Mesodermal cell (in vitro differentiated cells): ENCODE results near the gene CRACR2B.
A peak's percentile ranks its signal among the peaks of the same experiment; 100 is the strongest.

ENCODE experiments used
- H3K27ac ChIP-seq: 2 replicates; pipeline ENCODE4 v1.7.0; 2013; ENCODE audit warnings: mild to moderate bottlenecking, low read depth, low read length, moderate library complexity; ENCODE audit not compliant: severe bottlenecking
- H3K36me3 ChIP-seq: 2 replicates; pipeline ENCODE4 v1.7.1; 2013; ENCODE audit warnings: mild to moderate bottlenecking, low read length, moderate library complexity; ENCODE audit not compliant: control insufficient read depth, insufficient read depth
- H3K4me1 ChIP-seq: one replicate; pipeline ENCODE4 v1.7.1; 2013; ENCODE audit warnings: mild to moderate bottlenecking, low read length; ENCODE audit not compliant: insufficient read depth, control insufficient read depth, poor library complexity, severe bottlenecking
- H3K4me3 ChIP-seq: 2 replicates; pipeline ENCODE4 v1.7.0; 2013; ENCODE audit warnings: low read length, control low read depth, mild to moderate bottlenecking; ENCODE audit not compliant: insufficient read depth, poor library complexity, severe bottlenecking; ENCODE audit errors: extremely low read depth
- H3K9me3 ChIP-seq: 2 replicates; pipeline ENCODE4 v1.7.1; 2013; ENCODE audit warnings: mild to moderate bottlenecking, low read length, moderate library complexity; ENCODE audit not compliant: control insufficient read depth
- WGBS, 2 experiments: methylation state at CpG; one replicate each; pipeline ENCODE4 v1.1.5; 2013; ENCODE audit warnings: missing lambda C conversion rate in 2 of 2; ENCODE audit not compliant: insufficient coverage in 2 of 2; 5-methylcytosine and 5-hydroxymethylcytosine counted together

CRACR2B gene

GRCh38 chr11:821512-822371, 6.0 kb upstream of the CRACR2B start:
- no peak overlapping the region for H3K4me3 ChIP-seq
- peaks cover 15% of the 10 kb centered on the region for H3K4me1 ChIP-seq
- H3K9me3 ChIP-seq, result no peaks in the 10 kb centered on the region
- H3K36me3 ChIP-seq, result peaks cover 26% of the 10 kb centered on the region
- 88 to 94% methylated on average over 7 to 17 of the region's 22 CpGs for WGBS, 2 experiments
- no peak overlapping the region for H3K27ac ChIP-seq

GRCh38 chr11:823441-824291, 4.1 kb upstream of the CRACR2B start:
- no peak overlapping the region for H3K27ac ChIP-seq
- H3K36me3 ChIP-seq, result peaks cover 26% of the 10 kb centered on the region
- peaks cover 26% of the 10 kb centered on the region for H3K4me1 ChIP-seq
- H3K4me3 ChIP-seq, result no peak overlapping the region
- H3K9me3 ChIP-seq, result no peaks in the 10 kb centered on the region
- WGBS, 2 experiments, result 94 to 95% methylated on average over 28 to 52 of the region's 53 CpGs

GRCh38 chr11:824292-824880, 3.3 kb upstream of the CRACR2B start:
- Histone ChIP-seq H3K4me3 (no peak overlapping the region), H3K4me1 (peaks cover 31% of the 10 kb centered on the region), H3K27ac (no peak overlapping the region), H3K36me3 (peaks cover 26% of the 10 kb centered on the region), H3K9me3 (no peaks in the 10 kb centered on the region)
- WGBS, 2 experiments, result 96% methylated on average over 54 of the region's 59 CpGs

GRCh38 chr11:824942-825341, 2.8 kb upstream of the CRACR2B start:
- peaks cover 37% of the 10 kb centered on the region for H3K4me1 ChIP-seq
- no peak overlapping the region for H3K27ac ChIP-seq
- 89 to 97% methylated on average over 4 to 5 of the region's 11 CpGs for WGBS, 2 experiments
- H3K36me3 ChIP-seq, result peaks cover 26% of the 10 kb centered on the region
- H3K4me3 ChIP-seq, result no peak overlapping the region
- H3K9me3 ChIP-seq, result no peaks in the 10 kb centered on the region

- Histone ChIP-seq H3K4me1 (peaks cover 35% of the 10 kb centered on the region), H3K9me3 (no peaks in the 10 kb centered on the region), H3K36me3 (peaks cover 26% of the 10 kb centered on the region), H3K27ac (no peak overlapping the region), H3K4me3 (no peak overlapping the region)
- WGBS, 2 experiments, result 94 to 96% methylated on average over 8 of the region's 12 CpGs
Observed at GRCh38 chr11:825366-826226, 2.1 kb upstream of the CRACR2B start.

GRCh38 chr11:826227-826621, 1.5 kb upstream of the CRACR2B start:
- peaks cover 26% of the 10 kb centered on the region for H3K36me3 ChIP-seq
- H3K4me3 ChIP-seq, result no peak overlapping the region
- peaks cover 36% of the 10 kb centered on the region for H3K4me1 ChIP-seq
- H3K9me3 ChIP-seq, result no peaks in the 10 kb centered on the region
- 86 to 87% methylated on average over 5 to 6 of the region's 9 CpGs for WGBS, 2 experiments
- no peak overlapping the region for H3K27ac ChIP-seq

- Histone ChIP-seq H3K4me3 (peak overlapping the region; percentile 28), H3K9me3 (no peaks in the 10 kb centered on the region), H3K4me1 (peaks cover 42% of the 10 kb centered on the region), H3K36me3 (peaks cover 21% of the 10 kb centered on the region), H3K27ac (no peak overlapping the region)
- 5% methylated on average over 20 to 21 of the region's 22 CpGs for WGBS, 2 experiments
Observed at GRCh38 chr11:826836-827145, 928 bp upstream of the CRACR2B start.

GRCh38 chr11:827146-827896, 398 bp upstream of the CRACR2B start:
- 2 to 3% methylated on average over 56 to 61 of the region's 66 CpGs for WGBS, 2 experiments
- peaks cover 18% of the 10 kb centered on the region for H3K36me3 ChIP-seq
- H3K27ac ChIP-seq, result no peak overlapping the region
- no peaks in the 10 kb centered on the region for H3K9me3 ChIP-seq
- peaks cover 43% of the 10 kb centered on the region for H3K4me1 ChIP-seq
- peak overlapping the region; percentile 28 for H3K4me3 ChIP-seq

GRCh38 chr11:828506-829175, 922 bp downstream of the CRACR2B start:
- 42 to 59% methylated on average over 14 to 20 of the region's 21 CpGs for WGBS, 2 experiments
- Histone ChIP-seq H3K4me3 (no peak overlapping the region), H3K27ac (peak overlapping the region; percentile 36), H3K36me3 (peaks cover 13% of the 10 kb centered on the region), H3K9me3 (no peaks in the 10 kb centered on the region), H3K4me1 (peaks cover 43% of the 10 kb centered on the region)
